B cell (primary cell): ENCODE measurements around the gene PALM. TPM values are rescaled to one million over a fixed set of nuclear protein-coding genes. Genes with fewer than 3 reads are reported as not detected.
A peak's percentile ranks its signal among the peaks of the same experiment; 100 is the strongest.

Experiments
- ATAC-seq: fragments of 200-7000 bp; cut with Tn5 transposase; one replicate; pipeline ENCODE4 v1.10.0; 2021; ENCODE audit warnings: low read depth, mild to moderate bottlenecking, moderate number of reproducible peaks, moderate library complexity
- CTCF ChIA-PET: fragments of 350-600 bp; sonication (Branson Sonifier 250); formaldehyde crosslinking; loops from one replicate; lab custom pipeline; 2021; ENCODE audit warnings: antibody characterized with exemption, inconsistent platforms; lab: Charles Lee
- POLR2A ChIA-PET: fragments of 350-600 bp; sonication (Branson Sonifier 250); formaldehyde crosslinking; loops from one replicate; lab custom pipeline; 2021; ENCODE audit warnings: antibody characterized with exemption; lab: Charles Lee
- DNase-seq: peaks from one replicate; pipeline ENCODE4 v3.0.0; 2013
- H2AFZ ChIP-seq: 2 replicates; pipeline ENCODE4 v1.6.1; 2012; ENCODE audit warnings: mild to moderate bottlenecking, low read depth, low read length; ENCODE audit not compliant: insufficient read depth, poor library complexity, severe bottlenecking
- H3K27ac ChIP-seq, 2 donors: 1 replicate in 1 of 2; 2 replicates in 1 of 2; pipeline ENCODE4 v1.5.1; 2012 to 2013; ENCODE audit warnings: low read length in 2 of 2, mild to moderate bottlenecking in 2 of 2, moderate library complexity in 1 of 2
- H3K27me3 ChIP-seq, 4 experiments: fragments of 200-600 bp in 1 of 4; sonication (generic) in 1 of 4; replicated peaks in 1 of 4; 1 replicate in 2 of 4; 2 replicates in 2 of 4; pipeline versions ENCODE4 v1.6.1 to v1.7.0; 2013 to 2016; ENCODE audit warnings: low read length in 3 of 4, mild to moderate bottlenecking in 2 of 4, mixed read lengths in 1 of 4, moderate library complexity in 1 of 4; ENCODE audit not compliant: insufficient read depth in 4 of 4, control insufficient read depth in 3 of 4; ENCODE audit errors: control extremely low read depth in 1 of 4
- H3K36me3 ChIP-seq, 2 experiments: replicated peaks in 1 of 2; 1 replicate in 1 of 2; 2 replicates in 1 of 2; pipeline versions ENCODE4 v1.6.1 to v1.7.1; 2013; ENCODE audit warnings: low read length in 1 of 2; ENCODE audit not compliant: insufficient read depth in 2 of 2, control insufficient read depth in 1 of 2; ENCODE audit errors: control extremely low read depth in 1 of 2, extremely low read depth in 1 of 2
- H3K4me1 ChIP-seq, 2 donors: fragments of 200-600 bp in 1 of 2; sonication (generic) in 1 of 2; 1 replicate in 1 of 2; 2 replicates in 1 of 2; pipeline versions ENCODE4 v1.5.1 to v1.6.1; 2013 to 2017; ENCODE audit warnings: low read length in 2 of 2; ENCODE audit not compliant: control insufficient read depth in 2 of 2, insufficient read depth in 2 of 2
- H3K4me2 ChIP-seq: replicated peaks from 2 replicates; pipeline ENCODE3; 2012; ENCODE audit warnings: mild to moderate bottlenecking, low read depth, low read length; ENCODE audit not compliant: poor library complexity, severe bottlenecking
- H3K4me3 ChIP-seq, 5 experiments: fragments of 200-600 bp in 1 of 5; sonication (generic) in 1 of 5; 1 replicate in 3 of 5; 2 replicates in 2 of 5; pipeline versions ENCODE4 v1.5.1 to v1.7.0; 2011 to 2016; ENCODE audit warnings: low read length in 4 of 5, mild to moderate bottlenecking in 4 of 5, low read depth in 2 of 5, control low read depth in 1 of 5, moderate library complexity in 1 of 5; ENCODE audit not compliant: insufficient read depth in 1 of 5; ENCODE audit errors: control extremely low read depth in 1 of 5, extremely low read depth in 1 of 5
- H3K79me2 ChIP-seq: fragments of 200-600 bp; sonication (generic); one replicate; pipeline ENCODE4 v1.6.0; 2016; ENCODE audit warnings: low read length; ENCODE audit not compliant: control insufficient read depth, insufficient read depth
- H3K9ac ChIP-seq: fragments of 200-600 bp; sonication (generic); 2 replicates; pipeline ENCODE4 v1.6.1; 2017; ENCODE audit warnings: mild to moderate bottlenecking, low read length, moderate library complexity
- H3K9me3 ChIP-seq, 3 donors: one replicate each; pipeline versions ENCODE4 v1.6.1 to v1.7.1; 2013; ENCODE audit warnings: low read length in 2 of 3; ENCODE audit not compliant: control insufficient read depth in 2 of 3, insufficient read depth in 1 of 3; ENCODE audit errors: control extremely low read depth in 1 of 3
- H4K20me1 ChIP-seq: 2 replicates; pipeline ENCODE4 v1.6.0; 2012; ENCODE audit warnings: mild to moderate bottlenecking, low read length; ENCODE audit not compliant: insufficient read depth, control insufficient read depth, poor library complexity, severe bottlenecking
- H3K27ac Mint-ChIP-seq: one replicate; pipeline ENCODE4 v1.8.0; 2021; ENCODE audit warnings: mixed read lengths
- H3K27me3 Mint-ChIP-seq: one replicate; pipeline ENCODE4 v1.8.0; 2021; ENCODE audit warnings: mixed read lengths
- H3K4me1 Mint-ChIP-seq: one replicate; pipeline ENCODE4 v1.8.0; 2021; ENCODE audit warnings: mixed read lengths
- H3K4me3 Mint-ChIP-seq: one replicate; pipeline ENCODE4 v1.8.0; 2021; ENCODE audit warnings: mixed read lengths
- H3K9me3 Mint-ChIP-seq: one replicate; pipeline ENCODE4 v1.8.0; 2022; ENCODE audit warnings: mixed read lengths; ENCODE audit not compliant: insufficient read depth
- CTCF ChIP-seq: fragments of 200-600 bp; IDR thresholded peaks from one replicate; pipeline ENCODE4 v1.8.0; 2022; ENCODE audit warnings: antibody characterized with exemption, mild to moderate bottlenecking
- EZH2 ChIP-seq: IDR thresholded peaks from 2 replicates; pipeline ENCODE4 v1.6.1; 2012; ENCODE audit warnings: borderline replicate concordance, low read depth, mild to moderate bottlenecking, moderate library complexity, low read length; ENCODE audit not compliant: insufficient read depth, poor library complexity, severe bottlenecking
- WGBS: methylation state at CpG from one replicate; pipeline ENCODE4 v1.1.5; 2013; ENCODE audit warnings: missing lambda C conversion rate; ENCODE audit not compliant: insufficient coverage; 5-methylcytosine and 5-hydroxymethylcytosine counted together
- intact Hi-C: fragments of 100-400 bp; cut with micrococcal nuclease; formaldehyde crosslinking; loops from one replicate; pipeline ENCODE4 v1.10.0; 2022
- polyA plus RNA-seq: library from polyadenylated mRNA; depleted of rRNA; stranded (reverse); fragments of >200 nt; gene quantifications from 2 replicates; pipeline ENCODE4 v1.2.3, GENCODE V29; 2012
- total RNA-seq, 2 donors: library from RNA; stranded (reverse); fragments of 120-200 nt in 1 of 2; gene quantifications; 1 replicate in 1 of 2; 2 replicates in 1 of 2; pipeline versions ENCODE4 v1.2.3 to v1.2.4, GENCODE V29; 2013 to 2022

The PALM gene
- total and polyA plus RNA-seq, 2 donors (not counting 1 experiment from before 2014, with no cell fraction given), result 0.15 TPM; not detected in 1

GRCh38 chr19:662962-663681 lies 45.6 kb upstream of the PALM start, which contains the start of gene RNF126:
TSS of gene RNF126 (minus strand) at chr19:663214. CDS start at chr19:663121, 93 bp downstream.
- Histone ChIP-seq H3K36me3 (peaks cover 0 to 13% of the 10 kb centered on the region in 2 experiments), H3K9ac (peak within 1 kb of the TSS; percentile 79), H3K9me3 (peaks cover 0 to 4% (median 0%) of the 10 kb centered on the region in 3 donors), H3K4me3 (peak within 1 kb of the TSS; percentile 65 to 94 (median 82)), H2AFZ (peak within 1 kb of the TSS; percentile 90), H3K79me2 (peaks cover 55% of the 10 kb centered on the region), H3K4me2 (peak within 1 kb of the TSS; percentile 96), H3K4me1 (peaks cover 31 to 60% of the 10 kb centered on the region in 2 donors), H3K27me3 (no peaks in the 10 kb centered on the region), H3K27ac (peak within 1 kb of the TSS; percentile 87 to 97), H4K20me1 (peaks cover 46% of the 10 kb centered on the region)
- WGBS, result under 1% methylated on average over 97 of the region's 97 CpGs
- Mint-ChIP-seq H3K4me1 (peaks cover 45% of the 10 kb centered on the region), H3K27me3 (no peaks in the 10 kb centered on the region), H3K27ac (peak within 1 kb of the TSS; percentile 98), H3K9me3 (no peaks in the 10 kb centered on the region), H3K4me3 (peak within 1 kb of the TSS; percentile 96)
- TF ChIP-seq EZH2 (no peak), CTCF (no peak)
- peak; percentile 71 for ATAC-seq
- CTCF ChIA-PET, result interaction anchor here (0.7 to 1.9 kb wide), 4 partner anchors 18 to 96 kb away, joined by 3 to 17 read pairs (median 6); no protein-coding TSS in a partner anchor
- intact Hi-C loops, result loop anchor here (1.0 to 10.0 kb wide), 6 partner anchors 17 to 262 kb away; partner anchors contain the start of genes ARID3A, BSG, CDC34 and FGF22
- POLR2A ChIA-PET, result interaction anchor here (0.6 to 1.4 kb wide), 6 partner anchors 15 to 164 kb away, joined by 3 to 20 read pairs (median 4); partner anchors contain the start of gene AZU1
- peak; percentile 94 for DNase-seq
